ENCODE results near the gene FAM149A. TPM values are rescaled to one million over a fixed set of nuclear protein-coding genes. Genes with fewer than 3 reads are reported as not detected.

Gene FAM149A
- total and polyA plus RNA-seq, 10 of the 15 experiments (the other 5 are each of a cell fraction or from before 2014, with no cell fraction given), result 0.38 to 1.9 (median 0.99) TPM

GRCh38 chr4:186134257-186134656 lies 29.8 kb downstream of the FAM149A start (continued):
- no peak for TF ChIP-seq POU2F2 (IDR thresholded peaks at IDR 0.05; ENCODE audit: borderline replicate concordance, low read depth, low read length)
- no peak for TF ChIP-seq SIX5 (IDR thresholded peaks at IDR 0.05; ENCODE audit: low read depth, low read length, severe bottlenecking)
- TF ChIP-seq NR2F1 (conservative IDR thresholded peaks at IDR 0.05), result no peak
- TF ChIP-seq SUZ12 (IDR thresholded peaks at IDR 0.05; ENCODE audit: unreplicated experiment), result no peak
- peak; percentile 94 for TF ChIP-seq JUNB (IDR thresholded peaks at IDR 0.05)
- no peak for TF ChIP-seq SIN3A (IDR thresholded peaks at IDR 0.05; ENCODE audit: low read depth, low read length)
- TF ChIP-seq FOXM1 (IDR thresholded peaks at IDR 0.05; ENCODE audit: low read depth, low read length), result no peak; the same call in 1 of the 2 replicates
- no peak for TF ChIP-seq CBX3 (IDR thresholded peaks at IDR 0.05; ENCODE audit: borderline replicate concordance, low read depth)
- TF ChIP-seq FOXK2 (IDR thresholded peaks at IDR 0.05), result no peak
- TF ChIP-seq SP1 (IDR thresholded peaks at IDR 0.05; ENCODE audit: low read depth, low read length), result no peak
- TF ChIP-seq PRDM15 (CRISPR knock-in tag; IDR thresholded peaks at IDR 0.05), result no peak
- no peak for TF ChIP-seq RCOR1 (conservative IDR thresholded peaks at IDR 0.05; ENCODE audit: low read depth, low read length)
- TF ChIP-seq RELA (IDR thresholded peaks at IDR 0.05; ENCODE audit: borderline replicate concordance, partially characterized antibody), result no peak
- TF ChIP-seq SMARCA5 (IDR thresholded peaks at IDR 0.05), result no peak
- TF ChIP-seq HSF1 (IDR thresholded peaks at IDR 0.05; ENCODE audit: low read depth, low read length), result no peak
- no peak for TF ChIP-seq NBN (IDR thresholded peaks at IDR 0.05)
- peak; percentile 90 for TF ChIP-seq JUND (IDR thresholded peaks at IDR 0.05; ENCODE audit: low read depth, low read length)
- TF ChIP-seq POLR2AphosphoS2 (IDR thresholded peaks at IDR 0.05; ENCODE audit: low read depth, low read length), result no peak
- TF ChIP-seq ZBTB33 (IDR thresholded peaks at IDR 0.05), result no peak
- peak; percentile 76; the same call in 1 of the 2 replicates for TF ChIP-seq PAX5 (IDR thresholded peaks at IDR 0.05; ENCODE audit: borderline replicate concordance, low read depth, low read length)
- TF ChIP-seq KDM1A (IDR thresholded peaks at IDR 0.05; ENCODE audit: borderline replicate concordance), result no peak
- TF ChIP-seq WRNIP1 (IDR thresholded peaks at IDR 0.05; ENCODE audit: borderline replicate concordance, low read depth, low read length), result no peak
- no peak for TF ChIP-seq SMC3 (IDR thresholded peaks at IDR 0.05; ENCODE audit: borderline replicate concordance, low read length)
- TF ChIP-seq NR2C2 (IDR thresholded peaks at IDR 0.05; ENCODE audit: borderline replicate concordance, control insufficient read depth, insufficient read length, low read depth), result no peak
- no peak for TF ChIP-seq SREBF2 (IDR thresholded peaks at IDR 0.05; ENCODE audit: low read length)
- TF ChIP-seq RB1 (IDR thresholded peaks at IDR 0.05; ENCODE audit: borderline replicate concordance), result no peak
- TF ChIP-seq NFXL1 (IDR thresholded peaks at IDR 0.05; ENCODE audit: borderline replicate concordance), result no peak

Measured in GM12878 (cell line).